Measurements from ENCODE around the gene PARD3.

PARD3 gene

DNA sequence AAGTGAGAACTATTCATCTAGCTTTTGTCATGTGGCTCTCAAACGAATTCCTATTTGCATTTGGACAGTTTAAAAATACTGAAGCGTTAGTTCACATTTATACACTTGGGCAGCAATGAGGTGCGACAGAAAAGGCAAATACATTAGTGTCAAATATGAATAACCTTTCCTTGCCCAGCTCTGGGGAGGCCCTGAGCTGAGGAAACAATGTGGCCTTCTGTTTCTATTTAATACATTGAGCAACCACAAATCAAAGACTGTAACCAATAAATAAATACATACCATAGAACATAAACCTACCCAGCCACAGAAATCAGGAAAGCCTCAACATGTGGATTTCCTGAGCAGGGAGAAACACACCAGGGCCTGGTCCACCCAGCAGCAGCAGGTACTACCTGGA, 585.2 kb downstream of the PARD3 start:
- H3K4me3 Mint-ChIP-seq = no peak overlapping the region
- no peaks in the 10 kb centered on the region for H3K4me1 Mint-ChIP-seq
- no peaks in the 10 kb centered on the region for H3K27me3 Mint-ChIP-seq
- DNase-seq (no peak), ATAC-seq (no peak)
- H3K9me3 Mint-ChIP-seq = peaks cover 6% of the 10 kb centered on the region
- H3K27ac Mint-ChIP-seq = no peak overlapping the region
- no peaks in the 10 kb centered on the region for H3K36me3 Mint-ChIP-seq (ENCODE audit: low read depth)

DNA sequence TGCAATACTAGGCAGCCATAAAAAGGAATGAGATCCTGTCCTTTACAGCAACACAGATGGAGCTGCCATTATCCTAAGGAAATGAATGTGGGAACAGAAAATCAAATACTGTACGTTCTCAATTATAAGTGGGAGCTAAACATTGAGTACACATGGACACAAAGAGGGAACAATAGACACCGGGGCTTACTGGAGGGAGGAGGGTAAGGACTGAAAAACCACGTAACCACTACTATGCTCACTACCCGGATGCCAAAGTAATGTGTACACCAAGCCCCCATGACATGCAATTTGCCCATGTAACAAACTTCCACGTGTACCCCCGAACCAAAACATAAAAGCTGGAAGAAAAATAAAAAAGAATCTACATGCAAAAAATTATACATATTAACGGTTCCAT, 587.0 kb downstream of the PARD3 start:
- Mint-ChIP-seq H3K36me3 (ENCODE audit: low read depth) (no peaks in the 10 kb centered on the region), H3K4me1 (no peaks in the 10 kb centered on the region), H3K4me3 (no peak overlapping the region), H3K27ac (no peak overlapping the region), H3K9me3 (peaks cover 6% of the 10 kb centered on the region), H3K27me3 (peaks cover 2% of the 10 kb centered on the region)
- ATAC-seq = no peak
- DNase-seq = no peak

DNA sequence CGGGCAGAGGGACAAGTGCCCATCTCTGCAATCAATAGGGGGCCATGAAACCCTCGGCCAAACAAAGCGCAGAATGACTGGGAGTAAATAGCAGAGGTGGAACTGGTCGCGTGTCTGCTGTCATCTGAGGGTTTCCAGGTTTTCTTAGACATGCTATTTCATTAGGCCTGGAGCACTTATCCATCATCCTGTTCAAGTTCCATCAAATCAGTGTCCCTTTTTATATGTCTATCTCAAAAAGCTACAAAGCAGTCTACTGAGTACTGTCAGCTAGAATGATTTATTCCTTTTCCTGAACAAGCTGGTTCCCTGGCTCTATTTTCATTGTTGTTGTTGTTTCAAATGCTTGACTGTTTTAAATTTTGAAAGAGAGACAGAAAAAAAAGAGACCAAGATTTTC, 590.5 kb downstream of the PARD3 start:
- Mint-ChIP-seq H3K36me3 (ENCODE audit: low read depth) (no peaks in the 10 kb centered on the region), H3K9me3 (peaks cover 6% of the 10 kb centered on the region), H3K27ac (no peak overlapping the region), H3K4me3 (no peak overlapping the region), H3K27me3 (peaks cover 2% of the 10 kb centered on the region), H3K4me1 (peaks cover 8% of the 10 kb centered on the region)
- ATAC-seq = no peak
- no peak for DNase-seq

DNA sequence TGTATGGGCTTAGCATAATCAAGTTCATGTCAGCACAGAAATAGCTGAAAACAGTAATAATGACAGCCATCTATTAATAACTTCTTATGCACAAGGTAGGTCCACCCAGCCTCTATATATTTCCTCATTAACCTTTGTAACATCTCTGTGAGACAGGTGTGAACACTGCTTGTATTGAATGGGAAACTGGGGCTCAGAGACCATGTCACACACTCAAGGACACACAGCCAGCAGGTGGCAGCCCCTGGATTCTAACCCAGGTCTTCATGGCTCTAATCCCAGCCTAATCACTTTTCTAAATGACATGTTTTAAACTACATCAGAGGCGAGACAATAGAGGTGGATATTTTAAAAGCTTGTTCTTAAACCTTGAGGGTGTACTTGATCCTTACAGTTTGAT, 591.4 kb downstream of the PARD3 start:
- Mint-ChIP-seq H3K4me3 (no peak overlapping the region), H3K9me3 (peaks cover 6% of the 10 kb centered on the region), H3K27ac (no peak overlapping the region), H3K4me1 (peaks cover 11% of the 10 kb centered on the region), H3K27me3 (peaks cover 2% of the 10 kb centered on the region), H3K36me3 (ENCODE audit: low read depth) (no peaks in the 10 kb centered on the region)
- DNase-seq (no peak), ATAC-seq (no peak)

DNA sequence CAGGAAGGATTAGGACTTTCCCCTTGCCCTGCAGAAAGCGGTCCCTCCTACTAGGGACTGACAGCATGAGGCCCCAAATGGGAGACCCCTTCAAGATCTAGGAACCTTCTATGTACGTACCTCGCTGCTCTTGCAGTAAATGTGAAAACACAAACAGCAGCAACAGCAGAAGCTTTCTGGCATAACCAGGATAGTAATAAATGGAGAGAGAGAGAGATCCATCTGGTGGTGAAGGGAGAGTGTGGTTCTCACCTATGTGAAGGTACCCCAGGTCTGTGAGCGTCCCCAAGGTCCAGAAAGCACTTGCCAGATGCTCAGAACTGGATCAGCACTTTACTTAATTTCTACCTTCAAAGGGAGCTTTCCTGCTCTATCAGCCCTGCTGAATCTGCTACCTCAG, 592.7 kb downstream of the PARD3 start:
- DNase-seq (no peak), ATAC-seq (no peak)
- no peak overlapping the region for H3K27ac Mint-ChIP-seq
- peaks cover 11% of the 10 kb centered on the region for H3K4me1 Mint-ChIP-seq
- H3K36me3 Mint-ChIP-seq (ENCODE audit: low read depth) = no peaks in the 10 kb centered on the region
- peaks cover 6% of the 10 kb centered on the region for H3K9me3 Mint-ChIP-seq
- H3K27me3 Mint-ChIP-seq = peaks cover 2% of the 10 kb centered on the region
- H3K4me3 Mint-ChIP-seq = no peak overlapping the region

DNA sequence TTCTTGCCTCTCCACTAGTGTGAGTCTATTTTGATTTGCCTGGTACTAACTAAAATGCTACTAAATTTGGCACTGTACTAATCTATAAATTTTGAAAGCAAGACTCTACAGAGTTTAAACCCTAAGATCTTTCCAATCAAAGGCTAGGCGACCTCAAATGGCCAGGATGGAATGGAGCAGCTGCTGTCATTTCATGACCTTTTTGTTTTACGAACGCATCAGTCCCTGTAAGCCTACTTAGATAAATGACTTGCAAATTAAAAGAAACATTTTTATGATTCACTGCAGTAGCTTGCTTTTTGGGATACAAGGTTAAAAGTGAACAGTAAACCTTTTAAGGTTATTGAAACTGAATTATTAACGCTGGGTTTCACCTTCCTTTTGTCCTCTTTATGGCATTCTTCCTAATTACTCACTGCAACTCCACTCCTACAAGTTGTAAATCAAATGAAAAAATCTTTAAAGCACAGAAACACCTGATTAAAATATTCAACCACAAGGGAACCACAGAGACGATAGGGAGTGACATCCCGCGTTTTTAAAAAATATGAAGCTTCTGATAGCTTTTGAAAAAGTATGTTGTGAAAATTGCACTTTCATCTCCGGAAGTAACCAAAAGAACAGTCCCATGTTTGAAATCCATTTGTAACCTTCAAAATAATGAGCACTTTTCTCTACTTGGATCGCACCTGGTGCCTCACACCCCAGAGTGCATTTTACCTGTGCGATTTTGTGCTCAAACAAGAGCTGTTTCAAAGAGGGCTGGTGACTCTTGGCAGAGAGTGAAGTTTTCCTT, 595.1 kb downstream of the PARD3 start:
- DNase-seq (no peak), ATAC-seq (peak; percentile 36)
- peaks cover 2% of the 10 kb centered on the region for H3K27me3 Mint-ChIP-seq
- no peaks in the 10 kb centered on the region for H3K36me3 Mint-ChIP-seq (ENCODE audit: low read depth)
- H3K27ac Mint-ChIP-seq = no peak overlapping the region
- no peaks in the 10 kb centered on the region for H3K9me3 Mint-ChIP-seq
- no peak overlapping the region for H3K4me3 Mint-ChIP-seq
- peaks cover 11% of the 10 kb centered on the region for H3K4me1 Mint-ChIP-seq

DNA sequence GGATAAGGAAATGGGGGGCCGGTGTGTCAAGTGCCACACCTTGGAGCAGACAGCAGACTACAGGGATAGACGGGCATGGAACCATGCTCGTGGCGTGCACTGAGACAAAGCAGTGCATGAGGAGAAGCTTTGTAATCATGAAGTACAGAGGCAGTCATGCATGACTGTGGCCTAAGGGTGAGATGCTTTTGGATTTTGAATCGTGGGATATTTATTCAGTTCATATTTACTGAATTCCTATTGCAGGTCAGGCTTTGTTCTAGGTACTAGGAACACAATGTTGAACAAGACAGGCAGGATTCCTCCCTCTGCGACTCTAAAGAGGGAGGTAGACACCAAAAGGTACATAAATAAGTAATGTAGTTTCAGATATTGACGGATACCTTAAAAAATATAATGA, 597.6 kb downstream of the PARD3 start:
- DNase-seq (no peak), ATAC-seq (no peak)
- peaks cover 11% of the 10 kb centered on the region for H3K4me1 Mint-ChIP-seq
- no peak overlapping the region for H3K4me3 Mint-ChIP-seq
- H3K27me3 Mint-ChIP-seq = no peaks in the 10 kb centered on the region
- H3K36me3 Mint-ChIP-seq (ENCODE audit: low read depth) = no peaks in the 10 kb centered on the region
- no peak overlapping the region for H3K27ac Mint-ChIP-seq
- no peaks in the 10 kb centered on the region for H3K9me3 Mint-ChIP-seq

DNA sequence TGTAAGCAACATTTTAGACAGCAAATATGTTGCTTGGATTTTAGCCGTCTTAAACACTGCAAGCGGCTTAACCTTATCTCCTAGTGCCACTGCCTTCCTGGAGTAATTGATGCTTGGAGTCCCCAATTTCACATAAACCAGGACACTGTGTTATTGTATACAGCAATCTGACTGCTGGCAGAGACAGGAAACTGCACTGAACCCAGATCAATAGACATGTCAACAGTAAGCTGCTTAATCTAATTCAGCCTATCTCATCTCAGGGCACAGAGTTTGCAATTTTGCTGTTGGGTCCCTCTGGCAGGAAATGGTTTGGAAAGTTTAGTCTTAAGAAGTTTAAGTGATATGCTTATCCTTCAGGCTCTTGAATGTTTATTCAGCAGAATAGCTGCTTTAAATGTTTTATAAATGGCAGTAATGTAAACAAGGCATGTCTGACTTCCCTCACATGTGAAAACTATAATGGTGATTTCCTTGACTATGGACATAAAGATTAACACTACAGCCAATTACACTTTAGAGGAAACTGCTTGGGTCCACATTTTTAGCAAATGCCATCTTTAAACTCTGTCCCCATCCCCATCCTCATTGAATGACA, 598.6 kb downstream of the PARD3 start:
- no peak for DNase-seq
- Mint-ChIP-seq H3K27ac (no peak overlapping the region), H3K4me1 (peaks cover 11% of the 10 kb centered on the region), H3K4me3 (no peak overlapping the region), H3K27me3 (no peaks in the 10 kb centered on the region), H3K36me3 (ENCODE audit: low read depth) (no peaks in the 10 kb centered on the region), H3K9me3 (no peaks in the 10 kb centered on the region)
- ATAC-seq = no peak

DNA sequence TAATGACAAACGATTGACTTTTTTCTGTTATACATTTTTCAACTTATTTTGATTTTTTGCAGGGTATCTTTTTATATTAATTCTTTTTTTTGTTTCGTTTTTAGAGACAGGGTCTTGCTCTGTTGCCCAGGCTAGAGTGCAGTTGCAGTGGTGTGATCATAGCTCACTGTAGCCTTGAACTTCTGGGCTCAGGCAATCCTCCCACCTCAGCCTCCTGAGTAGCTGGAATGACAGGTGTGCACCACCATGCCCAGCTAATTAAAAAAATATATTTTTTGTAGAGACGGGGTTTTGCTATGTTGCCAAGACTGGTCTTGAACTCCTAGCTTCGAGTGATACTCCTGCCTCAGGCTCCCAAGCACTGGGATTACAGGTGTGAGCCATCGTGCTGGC, 601.3 kb downstream of the PARD3 start:
- ATAC-seq (no peak), DNase-seq (no peak)
- Mint-ChIP-seq H3K9me3 (no peaks in the 10 kb centered on the region), H3K4me1 (no peaks in the 10 kb centered on the region), H3K27ac (no peak overlapping the region), H3K4me3 (no peak overlapping the region), H3K36me3 (ENCODE audit: low read depth) (no peaks in the 10 kb centered on the region), H3K27me3 (no peaks in the 10 kb centered on the region)

DNA sequence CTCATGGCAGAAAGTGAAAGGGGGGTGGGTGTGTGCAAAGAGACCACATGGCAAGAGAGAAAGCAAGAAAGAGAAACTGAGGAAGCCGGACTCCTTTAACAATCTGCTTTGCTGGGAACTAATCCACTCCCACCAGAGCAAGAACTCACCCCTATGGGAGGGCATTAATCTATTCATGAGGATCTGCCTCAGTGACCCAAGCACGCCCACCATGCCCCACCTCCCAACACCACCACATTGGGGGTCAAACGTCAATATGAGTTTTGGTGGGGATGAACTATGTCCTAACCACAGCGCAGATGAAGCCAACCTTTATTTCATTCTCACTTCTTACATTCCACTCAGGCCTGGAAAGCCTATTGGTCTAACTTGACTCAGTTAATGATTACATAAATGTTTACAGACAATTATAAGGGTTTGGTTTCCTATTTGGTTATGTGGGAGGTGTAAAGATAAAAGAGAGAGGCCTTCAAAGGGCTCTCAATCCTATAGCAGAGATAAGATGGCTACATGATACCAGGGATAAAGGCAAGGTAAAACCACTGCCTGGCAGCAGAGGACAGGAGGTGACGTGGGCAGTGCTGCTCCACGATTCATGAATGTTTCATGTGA, 601.8 kb downstream of the PARD3 start:
- Mint-ChIP-seq H3K4me3 (no peak overlapping the region), H3K27ac (no peak overlapping the region), H3K4me1 (no peaks in the 10 kb centered on the region), H3K9me3 (no peaks in the 10 kb centered on the region), H3K27me3 (no peaks in the 10 kb centered on the region), H3K36me3 (ENCODE audit: low read depth) (no peaks in the 10 kb centered on the region)
- ATAC-seq = no peak
- DNase-seq = no peak

DNA sequence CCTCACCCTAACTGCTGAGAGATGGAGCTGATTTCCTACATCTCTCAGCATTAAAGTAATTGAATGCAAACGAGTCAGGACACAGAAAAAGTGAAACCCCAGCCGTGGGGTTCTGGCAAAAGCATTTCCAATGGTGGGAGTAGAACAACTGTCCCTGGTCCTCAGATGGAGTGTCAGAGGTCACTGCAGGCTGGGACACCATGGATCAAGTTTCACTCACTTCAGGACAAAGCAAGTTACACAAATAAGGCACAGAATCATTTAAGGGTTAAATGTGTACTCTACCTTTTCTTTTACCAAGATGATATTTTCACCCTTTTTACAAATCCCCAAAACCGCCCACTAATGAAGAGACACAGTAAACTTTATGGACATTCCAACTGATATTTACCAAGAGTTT, 607.8 kb downstream of the PARD3 start:
- Mint-ChIP-seq H3K4me1 (peaks cover 2% of the 10 kb centered on the region), H3K4me3 (no peak overlapping the region), H3K27ac (no peak overlapping the region), H3K27me3 (peaks cover 2% of the 10 kb centered on the region), H3K36me3 (ENCODE audit: low read depth) (no peaks in the 10 kb centered on the region), H3K9me3 (no peaks in the 10 kb centered on the region)
- ATAC-seq = no peak
- no peak for DNase-seq

DNA sequence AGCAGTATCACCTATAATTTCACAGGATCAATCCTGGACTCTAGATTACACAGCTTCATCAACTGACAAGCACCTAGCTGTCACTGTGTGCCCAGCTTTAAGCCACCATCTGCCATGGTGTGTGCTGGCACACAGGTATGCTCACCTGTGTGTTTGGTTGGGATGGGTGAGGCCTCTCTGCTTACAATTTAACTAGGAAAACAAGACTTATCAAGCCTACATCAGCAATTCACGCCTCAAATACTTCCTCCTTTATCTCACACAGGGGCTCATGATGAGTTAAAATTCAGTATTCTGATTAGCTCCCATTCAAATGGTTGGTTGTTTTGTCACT, 608.2 kb downstream of the PARD3 start:
- Mint-ChIP-seq H3K27ac (no peak overlapping the region), H3K27me3 (peaks cover 2% of the 10 kb centered on the region), H3K4me1 (peaks cover 2% of the 10 kb centered on the region), H3K36me3 (ENCODE audit: low read depth) (no peaks in the 10 kb centered on the region), H3K4me3 (no peak overlapping the region), H3K9me3 (no peaks in the 10 kb centered on the region)
- ATAC-seq (no peak), DNase-seq (no peak)

DNA sequence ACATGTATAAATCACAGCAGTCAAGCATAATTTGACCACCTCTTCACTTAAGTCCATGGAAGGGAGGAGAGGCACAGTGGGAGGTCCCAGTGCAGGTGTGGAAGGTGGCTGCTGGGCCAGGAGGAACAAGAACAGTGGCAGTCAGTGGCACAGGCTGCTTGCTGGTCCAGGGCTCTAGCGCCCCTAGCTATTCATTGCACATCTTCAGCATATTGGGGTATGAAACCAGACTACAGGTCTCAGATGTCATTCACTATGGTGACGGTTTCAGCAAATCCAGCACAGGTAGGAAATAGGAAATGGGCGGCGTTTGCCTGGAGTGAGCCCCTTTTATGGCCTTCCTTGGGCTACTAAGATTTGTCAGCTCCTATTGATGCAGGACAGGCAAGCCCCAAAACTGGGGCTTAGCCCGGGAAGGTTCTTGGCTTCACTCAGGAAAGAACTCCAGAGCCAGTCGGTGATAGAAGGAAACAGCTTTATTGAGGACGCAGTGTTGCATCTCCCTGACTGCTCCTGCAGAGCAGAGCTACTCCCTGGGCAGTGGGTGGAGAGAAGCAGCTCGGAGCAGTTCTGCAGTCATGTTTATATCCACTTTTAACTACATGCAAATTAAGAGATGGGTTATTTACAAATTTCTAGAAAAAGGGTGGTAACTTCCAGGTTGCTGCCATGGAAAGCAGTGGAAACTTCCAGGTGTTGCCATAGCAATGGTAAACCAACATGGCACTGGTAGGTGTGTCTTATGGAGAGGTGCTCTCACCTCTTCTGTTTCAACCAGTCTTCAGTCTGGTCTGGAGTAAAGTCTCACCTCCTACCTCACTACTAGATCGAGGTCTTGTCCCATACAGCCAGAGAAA, 608.8 kb downstream of the PARD3 start:
- no peaks in the 10 kb centered on the region for H3K9me3 Mint-ChIP-seq
- H3K4me3 Mint-ChIP-seq = no peak overlapping the region
- H3K36me3 Mint-ChIP-seq (ENCODE audit: low read depth) = no peaks in the 10 kb centered on the region
- peaks cover 2% of the 10 kb centered on the region for H3K27me3 Mint-ChIP-seq
- ATAC-seq = no peak
- peaks cover 2% of the 10 kb centered on the region for H3K4me1 Mint-ChIP-seq
- no peak overlapping the region for H3K27ac Mint-ChIP-seq
- no peak for DNase-seq

DNA sequence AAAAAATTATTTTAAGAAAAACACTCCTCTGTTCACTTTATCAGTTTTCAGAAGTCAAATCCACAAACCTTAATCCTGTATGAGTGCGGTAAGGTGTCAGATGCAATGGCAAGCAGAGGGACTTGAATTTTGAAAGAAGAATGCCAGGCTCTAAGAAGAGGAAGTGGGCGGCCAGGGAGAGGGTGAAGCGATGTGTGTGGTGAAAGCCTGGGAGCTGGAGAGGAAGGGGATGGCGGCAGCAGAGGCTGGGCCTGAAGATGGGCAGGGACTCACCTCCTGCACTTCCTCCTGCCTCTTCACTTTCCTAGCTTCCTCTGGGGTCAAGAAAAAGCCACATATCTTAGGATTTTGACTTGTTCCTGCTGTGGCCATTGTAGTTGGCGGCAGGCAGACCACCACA, 609.6 kb downstream of the PARD3 start:
- no peak for DNase-seq
- peaks cover 2% of the 10 kb centered on the region for H3K27me3 Mint-ChIP-seq

More for the DNA sequence above, 609.6 kb downstream of the PARD3 start:
- Mint-ChIP-seq H3K4me3 (no peak overlapping the region), H3K36me3 (ENCODE audit: low read depth) (no peaks in the 10 kb centered on the region), H3K27ac (no peak overlapping the region), H3K9me3 (no peaks in the 10 kb centered on the region), H3K4me1 (peaks cover 2% of the 10 kb centered on the region)
- ATAC-seq = no peak
